Measurements from ENCODE around the gene COL27A1. TPM values are rescaled to one million over a fixed set of nuclear protein-coding genes. Genes with fewer than 3 reads are reported as not detected.

Gene COL27A1
- polyA plus RNA-seq, 1 of the 3 experiments (the other 2 are of a cell fraction): 8.7 TPM

GRCh38 chr9:114344692-114345091, 189.4 kb downstream of the COL27A1 start (continued):
- TF ChIP-seq, protein P1, sequence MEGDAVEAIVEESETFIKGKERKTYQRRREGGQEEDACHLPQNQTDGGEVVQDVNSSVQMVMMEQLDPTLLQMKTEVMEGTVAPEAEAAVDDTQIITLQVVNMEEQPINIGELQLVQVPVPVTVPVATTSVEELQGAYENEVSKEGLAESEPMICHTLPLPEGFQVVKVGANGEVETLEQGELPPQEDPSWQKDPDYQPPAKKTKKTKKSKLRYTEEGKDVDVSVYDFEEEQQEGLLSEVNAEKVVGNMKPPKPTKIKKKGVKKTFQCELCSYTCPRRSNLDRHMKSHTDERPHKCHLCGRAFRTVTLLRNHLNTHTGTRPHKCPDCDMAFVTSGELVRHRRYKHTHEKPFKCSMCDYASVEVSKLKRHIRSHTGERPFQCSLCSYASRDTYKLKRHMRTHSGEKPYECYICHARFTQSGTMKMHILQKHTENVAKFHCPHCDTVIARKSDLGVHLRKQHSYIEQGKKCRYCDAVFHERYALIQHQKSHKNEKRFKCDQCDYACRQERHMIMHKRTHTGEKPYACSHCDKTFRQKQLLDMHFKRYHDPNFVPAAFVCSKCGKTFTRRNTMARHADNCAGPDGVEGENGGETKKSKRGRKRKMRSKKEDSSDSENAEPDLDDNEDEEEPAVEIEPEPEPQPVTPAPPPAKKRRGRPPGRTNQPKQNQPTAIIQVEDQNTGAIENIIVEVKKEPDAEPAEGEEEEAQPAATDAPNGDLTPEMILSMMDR (IDR thresholded peaks at IDR 0.05): no peak
- TF ChIP-seq, protein P2, sequence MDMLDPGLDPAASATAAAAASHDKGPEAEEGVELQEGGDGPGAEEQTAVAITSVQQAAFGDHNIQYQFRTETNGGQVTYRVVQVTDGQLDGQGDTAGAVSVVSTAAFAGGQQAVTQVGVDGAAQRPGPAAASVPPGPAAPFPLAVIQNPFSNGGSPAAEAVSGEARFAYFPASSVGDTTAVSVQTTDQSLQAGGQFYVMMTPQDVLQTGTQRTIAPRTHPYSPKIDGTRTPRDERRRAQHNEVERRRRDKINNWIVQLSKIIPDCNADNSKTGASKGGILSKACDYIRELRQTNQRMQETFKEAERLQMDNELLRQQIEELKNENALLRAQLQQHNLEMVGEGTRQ (IDR thresholded peaks at IDR 0.05; ENCODE audit: borderline replicate concordance, low read depth, low read length): no peak

DNA sequence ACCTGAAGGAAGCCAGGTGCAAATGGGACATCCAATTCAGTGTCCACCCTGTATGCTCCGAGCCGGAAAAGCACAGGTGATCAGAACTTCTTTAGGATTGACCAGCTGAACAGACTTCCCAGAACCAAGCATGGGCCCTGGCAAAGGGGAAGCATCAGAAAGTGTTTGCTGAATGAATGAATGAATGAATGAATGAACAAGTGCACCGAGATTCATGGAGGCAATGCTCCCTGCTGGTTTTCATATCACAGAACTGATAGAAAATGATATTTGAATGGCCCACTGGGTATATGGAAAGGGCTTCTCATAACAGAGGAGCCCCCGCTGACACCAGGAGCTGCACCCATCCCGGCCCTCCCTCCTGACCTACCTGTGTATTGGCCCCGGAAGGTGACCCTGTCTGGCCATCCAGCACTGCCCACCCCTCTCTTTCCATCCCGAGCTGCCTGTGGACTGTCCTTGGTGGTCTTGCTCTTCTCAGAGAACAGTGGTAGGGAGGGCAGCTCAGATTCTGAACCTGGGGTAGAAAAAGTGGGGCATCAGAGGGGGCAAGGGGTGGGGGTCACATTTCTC, 190.2 kb downstream of the COL27A1 start:
- Histone ChIP-seq H2AFZ (ENCODE audit: low read depth) (no peak overlapping the region), H3K36me3 (replicated peaks in 1 of 2; ENCODE audit: control insufficient read depth in 1 of 2, insufficient read depth in 2 of 2, low read length in 1 of 2) (no peaks in the 10 kb centered on the region), H3F3A (replicated peaks; ENCODE audit: insufficient read depth) (peaks cover 5% of the 10 kb centered on the region), H3K79me2 (ENCODE audit: insufficient read depth) (no peaks in the 10 kb centered on the region), H4K20me1 (ENCODE audit: insufficient read depth) (no peaks in the 10 kb centered on the region), H3K9me2 (no peaks in the 10 kb centered on the region), H3K27ac (ENCODE audit: low read depth in 2 of 2, low read length in 1 of 2) (no peak overlapping the region), H3K4me2 (no peak overlapping the region), H3K27me3 (ENCODE audit: insufficient read depth) (no peaks in the 10 kb centered on the region), H3K4me1 (ENCODE audit: control insufficient read depth in 1 of 2, insufficient read depth in 2 of 2, low read depth in 1 of 2, low read length in 1 of 2) (peaks cover 6 to 15% of the 10 kb centered on the region in 2 experiments; a peak in 3 of 4 replicates), H3K9ac (no peak overlapping the region), H3K4me3 (ENCODE audit: low read depth in 2 of 2, low read length in 1 of 2) (no peak overlapping the region), H3K9me3 (no peaks in the 10 kb centered on the region)
- ChIA-PET POLR2A (no interaction called here), CTCF (interaction anchor here (1.1 kb wide), 1 partner anchor 263 kb away, joined by 3 read pairs; no protein-coding TSS in a partner anchor)
- no peak for DNase-seq
- TF ChIP-seq, protein P2 (IDR thresholded peaks at IDR 0.05; ENCODE audit: borderline replicate concordance, low read depth, low read length): no peak
- TF ChIP-seq NRF1 (IDR thresholded peaks at IDR 0.05; ENCODE audit: low read depth, low read length): no peak
- TF ChIP-seq, protein P3, sequence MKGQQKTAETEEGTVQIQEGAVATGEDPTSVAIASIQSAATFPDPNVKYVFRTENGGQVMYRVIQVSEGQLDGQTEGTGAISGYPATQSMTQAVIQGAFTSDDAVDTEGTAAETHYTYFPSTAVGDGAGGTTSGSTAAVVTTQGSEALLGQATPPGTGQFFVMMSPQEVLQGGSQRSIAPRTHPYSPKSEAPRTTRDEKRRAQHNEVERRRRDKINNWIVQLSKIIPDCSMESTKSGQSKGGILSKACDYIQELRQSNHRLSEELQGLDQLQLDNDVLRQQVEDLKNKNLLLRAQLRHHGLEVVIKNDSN (IDR thresholded peaks at IDR 0.05; ENCODE audit: borderline replicate concordance, low read depth): no peak
- TF ChIP-seq, protein P4, sequence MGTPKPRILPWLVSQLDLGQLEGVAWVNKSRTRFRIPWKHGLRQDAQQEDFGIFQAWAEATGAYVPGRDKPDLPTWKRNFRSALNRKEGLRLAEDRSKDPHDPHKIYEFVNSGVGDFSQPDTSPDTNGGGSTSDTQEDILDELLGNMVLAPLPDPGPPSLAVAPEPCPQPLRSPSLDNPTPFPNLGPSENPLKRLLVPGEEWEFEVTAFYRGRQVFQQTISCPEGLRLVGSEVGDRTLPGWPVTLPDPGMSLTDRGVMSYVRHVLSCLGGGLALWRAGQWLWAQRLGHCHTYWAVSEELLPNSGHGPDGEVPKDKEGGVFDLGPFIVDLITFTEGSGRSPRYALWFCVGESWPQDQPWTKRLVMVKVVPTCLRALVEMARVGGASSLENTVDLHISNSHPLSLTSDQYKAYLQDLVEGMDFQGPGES (IDR thresholded peaks at IDR 0.05; ENCODE audit: low read depth, low read length): no peak
- TF ChIP-seq TCF12 (IDR thresholded peaks at IDR 0.05): no peak
- no peak for TF ChIP-seq FOXJ3 (CRISPR knock-in tag; IDR thresholded peaks at IDR 0.05)
- TF ChIP-seq SMC3 (IDR thresholded peaks at IDR 0.05; ENCODE audit: low read depth, low read length): no peak
- no peak for TF ChIP-seq POLR2AphosphoS5 (IDR thresholded peaks at IDR 0.05; ENCODE audit: low read depth, low read length)
- TF ChIP-seq FOXM1 (IDR thresholded peaks at IDR 0.05; ENCODE audit: low read depth): no peak
- no peak for TF ChIP-seq MXI1 (IDR thresholded peaks at IDR 0.05; ENCODE audit: low read depth, low read length)
- no peak for TF ChIP-seq SIN3A (IDR thresholded peaks at IDR 0.05; ENCODE audit: borderline replicate concordance, low read depth, low read length)
- no peak for TF ChIP-seq RFX5 (IDR thresholded peaks at IDR 0.05; ENCODE audit: low read length)
- no peak for TF ChIP-seq GATA2 (CRISPR knock-in tag; IDR thresholded peaks at IDR 0.05)
- TF ChIP-seq RCOR1 (IDR thresholded peaks at IDR 0.05; ENCODE audit: low read length): no peak
- no peak for TF ChIP-seq TEAD4 (IDR thresholded peaks at IDR 0.05; ENCODE audit: borderline replicate concordance, insufficient read depth)
- no peak for TF ChIP-seq TAF1 (IDR thresholded peaks at IDR 0.05; ENCODE audit: borderline replicate concordance, low read depth, low read length)
- TF ChIP-seq, protein P1 (IDR thresholded peaks at IDR 0.05): no peak
- no peak for TF ChIP-seq RAD21 (IDR thresholded peaks at IDR 0.05; ENCODE audit: low read length)
- no peak for TF ChIP-seq RXRA (IDR thresholded peaks at IDR 0.05; ENCODE audit: borderline replicate concordance, low read depth)
- WGBS (ENCODE audit: low lambda C conversion rate): 93% methylated on average over 6 of the region's 7 CpGs
